ENCODE data around the gene ORC5. TPM values are rescaled to one million over a fixed set of nuclear protein-coding genes. Genes with fewer than 3 reads are reported as not detected.

Gene ORC5
- total RNA-seq, 1 donor from 2014 or later: 7.2 TPM

DNA sequence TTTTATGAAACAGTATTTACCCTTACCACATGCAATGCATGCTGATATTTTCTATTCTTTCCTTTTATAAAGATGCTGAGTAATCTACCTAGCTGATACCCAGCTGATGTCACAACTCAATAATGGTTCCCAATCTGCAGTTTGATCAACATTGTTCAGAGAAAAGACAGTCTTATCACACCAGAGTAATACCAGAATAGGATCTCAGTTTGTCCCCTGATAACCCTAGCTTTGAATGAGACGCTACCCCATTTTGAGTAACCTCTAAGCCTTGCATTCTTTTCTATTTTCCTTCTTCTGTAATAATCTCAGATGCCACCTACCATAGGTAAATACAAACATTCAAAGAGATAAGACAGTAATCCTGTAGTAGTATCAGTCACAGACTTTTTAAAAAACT lies 118.8 kb downstream of the ORC5 start:
- intact Hi-C loops (cut with DNase I): no loop called here
- no peak for DNase-seq
- no peak for ATAC-seq (ENCODE audit: poor library complexity)

Other genes with a start within 250 kb of the ORC5 start
- gene RELN, start 218.4 kb downstream of the ORC5 start, total RNA-seq: 0.56 TPM
- not detected for gene LHFPL3, start 120.6 kb upstream of the ORC5 start, total RNA-seq